PC-9 (cell line): ENCODE data around the gene KCNN3.

ENCODE experiments used
- EZH2 ChIP-seq: fragments of 200-600 bp; sonication (generic); IDR thresholded peaks from 2 replicates; pipeline ENCODE4 v1.8.0; 2017; ENCODE audit warnings: antibody characterized with exemption, low read depth
- TF ChIP-seq, protein P1 (sequence below): fragments of 200-600 bp; sonication (generic); conservative IDR thresholded peaks from 2 replicates; pipeline ENCODE4 v1.6.1; 2017; ENCODE audit warnings: mixed run types, antibody characterized with exemption, mild to moderate bottlenecking, moderate library complexity

DNA sequence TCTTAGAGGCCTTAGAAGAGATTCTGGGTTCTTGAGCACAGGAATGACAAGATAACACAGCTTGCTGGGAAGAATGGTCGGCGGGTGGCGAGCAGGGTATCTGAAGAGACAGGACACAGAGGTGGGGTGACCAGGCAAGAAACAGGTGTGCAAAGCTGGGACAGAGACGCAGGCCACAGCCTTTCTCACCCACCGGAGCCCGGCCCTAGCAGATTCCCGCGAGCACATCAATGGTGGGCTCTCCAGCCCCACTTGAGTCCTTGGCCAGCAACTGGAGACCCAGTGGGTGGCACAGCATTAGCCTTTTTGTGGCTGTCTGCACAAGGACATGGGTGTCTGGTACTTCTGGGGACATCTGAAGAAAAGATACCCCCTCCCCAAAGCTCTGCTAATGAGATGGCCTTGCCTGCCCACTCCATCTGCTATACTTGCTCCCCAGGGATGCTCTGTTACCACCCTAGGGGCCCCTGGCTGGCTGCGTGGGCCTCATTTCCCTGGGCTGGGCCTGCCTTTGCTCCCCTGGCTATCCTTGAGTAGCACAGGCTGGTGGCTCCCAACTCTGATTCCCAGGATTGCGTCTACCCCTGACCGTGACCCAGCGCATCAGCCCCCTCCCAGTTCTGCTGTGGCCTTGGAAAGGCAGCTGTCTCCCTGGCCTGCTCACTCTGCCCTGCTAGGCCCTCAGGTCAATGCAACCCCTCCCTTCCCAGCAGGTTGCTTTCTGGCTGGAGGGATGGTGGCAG lies 134.8 kb downstream of the KCNN3 start:
- TF ChIP-seq, protein P1, sequence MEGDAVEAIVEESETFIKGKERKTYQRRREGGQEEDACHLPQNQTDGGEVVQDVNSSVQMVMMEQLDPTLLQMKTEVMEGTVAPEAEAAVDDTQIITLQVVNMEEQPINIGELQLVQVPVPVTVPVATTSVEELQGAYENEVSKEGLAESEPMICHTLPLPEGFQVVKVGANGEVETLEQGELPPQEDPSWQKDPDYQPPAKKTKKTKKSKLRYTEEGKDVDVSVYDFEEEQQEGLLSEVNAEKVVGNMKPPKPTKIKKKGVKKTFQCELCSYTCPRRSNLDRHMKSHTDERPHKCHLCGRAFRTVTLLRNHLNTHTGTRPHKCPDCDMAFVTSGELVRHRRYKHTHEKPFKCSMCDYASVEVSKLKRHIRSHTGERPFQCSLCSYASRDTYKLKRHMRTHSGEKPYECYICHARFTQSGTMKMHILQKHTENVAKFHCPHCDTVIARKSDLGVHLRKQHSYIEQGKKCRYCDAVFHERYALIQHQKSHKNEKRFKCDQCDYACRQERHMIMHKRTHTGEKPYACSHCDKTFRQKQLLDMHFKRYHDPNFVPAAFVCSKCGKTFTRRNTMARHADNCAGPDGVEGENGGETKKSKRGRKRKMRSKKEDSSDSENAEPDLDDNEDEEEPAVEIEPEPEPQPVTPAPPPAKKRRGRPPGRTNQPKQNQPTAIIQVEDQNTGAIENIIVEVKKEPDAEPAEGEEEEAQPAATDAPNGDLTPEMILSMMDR: no peak
- TF ChIP-seq EZH2: no peak
